Activated CD4-positive, alpha-beta T cell treated with anti-CD3 and anti-CD28 coated beads for 36 hours (primary cell): ENCODE results near the gene RAB6A. TPM values are rescaled to one million over a fixed set of nuclear protein-coding genes. Genes with fewer than 3 reads are reported as not detected.

Experiments used
- ATAC-seq: fragments of 200-7000 bp; cut with Tn5 transposase; one replicate; pipeline ENCODE4 v1.10.0; 2021; ENCODE audit warnings: mild to moderate bottlenecking, moderate library complexity
- CTCF ChIA-PET: fragments of 350-600 bp; sonication (Branson Sonifier 250); formaldehyde crosslinking; loops from one replicate; lab custom pipeline; 2021; ENCODE audit warnings: antibody characterized with exemption; lab: Charles Lee
- POLR2A ChIA-PET: fragments of 350-600 bp; sonication (Branson Sonifier 250); formaldehyde crosslinking; loops from one replicate; lab custom pipeline; 2021; ENCODE audit warnings: antibody characterized with exemption, inconsistent platforms; lab: Charles Lee
- DNase-seq: peaks from one replicate; pipeline ENCODE4 v3.0.0-alpha.2; 2020
- H3K27ac Mint-ChIP-seq: one replicate; pipeline ENCODE4 v1.8.0; 2021; ENCODE audit warnings: mixed read lengths
- H3K27me3 Mint-ChIP-seq: one replicate; pipeline ENCODE4 v1.8.0; 2021; ENCODE audit warnings: mixed read lengths
- H3K36me3 Mint-ChIP-seq: one replicate; pipeline ENCODE4 v1.8.0; 2021; ENCODE audit warnings: low read depth, mixed read lengths
- H3K4me1 Mint-ChIP-seq: one replicate; pipeline ENCODE4 v1.8.0; 2021; ENCODE audit warnings: mixed read lengths
- H3K4me3 Mint-ChIP-seq: one replicate; pipeline ENCODE4 v1.8.0; 2021; ENCODE audit warnings: mild to moderate bottlenecking, moderate library complexity, mixed read lengths
- H3K9me3 Mint-ChIP-seq: one replicate; pipeline ENCODE4 v1.8.0; 2021; ENCODE audit warnings: low read depth, mixed read lengths
- intact Hi-C, 2 experiments: fragments of 100-400 bp; cut with DNase I in 1 of 2; cut with micrococcal nuclease in 1 of 2; formaldehyde crosslinking; loops; one replicate each; pipeline versions ENCODE4 v1.14.2 to v1.15.1; 2022 to 2024; cut with DNase I, micrococcal nuclease
- total RNA-seq, 2 experiments: library from RNA; stranded (reverse); gene quantifications; one replicate each; pipeline ENCODE4 v1.2.3, GENCODE V29; 2021

RAB6A gene
- total RNA-seq, 2 experiments from 2014 or later, result 57.9 to 58.9 TPM

GRCh38 chr11:73762732-73763131 is 1.9 kb upstream of the RAB6A start:
- DNase-seq (no peak), ATAC-seq (no peak)
- Mint-ChIP-seq H3K9me3 (no peaks in the 10 kb centered on the region), H3K36me3 (peaks cover 9% of the 10 kb centered on the region), H3K27ac (peak overlapping the region; percentile 25), H3K4me3 (no peak overlapping the region), H3K27me3 (peaks cover 3% of the 10 kb centered on the region), H3K4me1 (peaks cover 20% of the 10 kb centered on the region)
- intact Hi-C loops, result loop anchor here in 1 of 2 experiments (5.0 kb wide), 1 partner anchor 620 kb away; the partner anchor contains the start of gene FCHSD2
- ChIA-PET CTCF (interaction anchor here (1.3 to 4.8 kb wide), 2 partner anchors 15 kb away, joined by 3 to 53 read pairs; no protein-coding TSS in a partner anchor), POLR2A (interaction anchor here (3.5 kb wide), 1 partner anchor 17 kb away, joined by 40 read pairs; no protein-coding TSS in a partner anchor)

DNA sequence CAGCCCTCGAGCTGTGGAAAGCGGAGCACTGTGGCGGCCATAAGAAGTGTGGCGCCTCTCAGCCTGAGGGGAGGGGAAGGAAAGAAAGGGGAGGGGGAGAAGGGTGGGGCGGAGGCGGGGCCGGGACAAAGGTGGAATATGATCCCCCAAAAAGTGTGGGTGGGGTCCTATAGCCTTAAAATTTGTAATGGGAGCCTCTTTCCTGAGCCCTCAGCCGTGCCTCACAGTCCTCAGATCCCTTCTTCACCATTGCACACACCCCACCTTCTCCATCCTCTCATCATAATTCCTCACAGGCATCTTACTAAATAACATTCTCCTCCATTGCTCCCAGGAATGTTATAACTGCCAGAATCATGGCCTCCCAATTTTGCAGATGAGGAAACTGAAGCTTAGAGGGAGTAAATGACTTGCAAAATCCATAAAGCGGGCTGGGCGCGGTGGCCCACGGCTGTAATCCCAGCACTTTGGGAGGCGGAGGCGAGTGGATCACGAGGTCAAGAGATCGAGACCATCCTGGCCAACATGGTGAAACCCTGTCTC is 600 bp upstream of the RAB6A start:
- peak overlapping the region; percentile 85 for H3K27ac Mint-ChIP-seq
- ChIA-PET CTCF (interaction anchor here (0.6 to 4.8 kb wide), 5 partner anchors 10 to 170 kb away, joined by 3 to 53 read pairs (median 3); no protein-coding TSS in a partner anchor), POLR2A (interaction anchor here (0.6 to 3.5 kb wide), 6 partner anchors 9 to 732 kb away, joined by 3 to 40 read pairs (median 4); partner anchors contain the start of gene LIPT2)
- peaks cover 12% of the 10 kb centered on the region for H3K36me3 Mint-ChIP-seq
- peaks cover 22% of the 10 kb centered on the region for H3K4me1 Mint-ChIP-seq
- peak; percentile 8 for ATAC-seq
- no peaks in the 10 kb centered on the region for H3K27me3 Mint-ChIP-seq
- DNase-seq, result peak; percentile 13
- H3K4me3 Mint-ChIP-seq, result peak overlapping the region; percentile 97
- intact Hi-C loops, result loop anchor here (1.0 to 5.0 kb wide), 13 partner anchors 18 to 947 kb away; partner anchors contain the start of genes C2CD3 (in 2 of the 2), COA4 (in 2 of the 2), PAAF1 (in 2 of the 2) and PPME1 (in 2 of the 2)
- no peaks in the 10 kb centered on the region for H3K9me3 Mint-ChIP-seq

DNA sequence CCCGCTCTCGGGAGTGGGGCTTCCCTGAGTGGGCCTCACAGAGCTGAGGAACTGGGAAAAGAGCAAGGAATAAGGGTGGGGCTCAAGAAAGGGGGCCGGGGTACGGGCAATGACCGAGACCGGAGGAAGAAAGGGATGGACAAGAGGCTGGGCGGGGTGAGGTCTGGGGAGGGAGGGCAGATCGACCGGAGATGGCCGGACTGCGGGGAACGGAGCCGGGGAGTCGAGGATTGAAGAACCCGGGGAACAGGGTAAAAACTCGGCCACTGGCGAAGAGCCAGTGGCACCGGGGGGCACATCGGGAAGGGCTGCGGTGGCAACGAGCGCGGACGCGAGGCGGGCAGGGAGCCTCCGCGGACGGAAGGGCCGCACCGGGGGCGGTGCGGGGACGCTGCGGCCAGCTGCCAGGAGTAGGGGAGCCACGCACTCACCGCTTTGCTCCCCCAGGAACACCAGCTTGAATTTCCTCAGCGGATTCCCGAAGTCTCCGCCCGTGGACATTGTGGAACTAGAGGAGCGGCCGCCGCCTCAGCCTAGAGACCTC is 667 bp downstream of the RAB6A start:
- H3K4me1 Mint-ChIP-seq, result peaks cover 22% of the 10 kb centered on the region
- peaks cover 12% of the 10 kb centered on the region for H3K36me3 Mint-ChIP-seq
- ChIA-PET POLR2A (interaction anchor here (0.6 to 3.5 kb wide), 4 partner anchors 19 to 733 kb away, joined by 3 to 40 read pairs (median 4); partner anchors contain the start of gene LIPT2), CTCF (interaction anchor here (1.2 to 4.8 kb wide), 3 partner anchors 12 to 66 kb away, joined by 3 to 53 read pairs (median 4); no protein-coding TSS in a partner anchor)
- no peak for ATAC-seq
- peak; percentile 31 for DNase-seq
- no peaks in the 10 kb centered on the region for H3K27me3 Mint-ChIP-seq
- peak overlapping the region; percentile 97 for H3K4me3 Mint-ChIP-seq
- peak overlapping the region; percentile 86 for H3K27ac Mint-ChIP-seq
- no peaks in the 10 kb centered on the region for H3K9me3 Mint-ChIP-seq
- intact Hi-C loops, result loop anchor here (2.0 to 5.0 kb wide), 4 partner anchors 27 to 945 kb away; partner anchors contain the start of genes ATG16L2 (in 1 of the 2), C2CD3 (in 1 of the 2), FCHSD2 (in 1 of the 2) and MRPL48 (in 1 of the 2)

GRCh38 chr11:73759610-73760134 is 1.2 kb downstream of the RAB6A start:
- Mint-ChIP-seq H3K4me1 (peaks cover 22% of the 10 kb centered on the region), H3K27me3 (no peaks in the 10 kb centered on the region), H3K4me3 (peak overlapping the region; percentile 97), H3K9me3 (no peaks in the 10 kb centered on the region), H3K36me3 (peaks cover 12% of the 10 kb centered on the region), H3K27ac (peak overlapping the region; percentile 86)
- ChIA-PET CTCF (no interaction called here), POLR2A (interaction anchor here (0.6 to 3.5 kb wide), 2 partner anchors 20 to 416 kb away, joined by 4 to 40 read pairs; no protein-coding TSS in a partner anchor)
- no peak for DNase-seq
- no peak for ATAC-seq
- intact Hi-C loops, result loop anchor here (2.0 to 5.0 kb wide), 4 partner anchors 27 to 945 kb away; partner anchors contain the start of genes ATG16L2 (in 1 of the 2), C2CD3 (in 1 of the 2), FCHSD2 (in 1 of the 2) and MRPL48 (in 1 of the 2)

GRCh38 chr11:73758451-73758850 is 2.4 kb downstream of the RAB6A start:
- peaks cover 30% of the 10 kb centered on the region for H3K4me1 Mint-ChIP-seq
- DNase-seq (no peak), ATAC-seq (no peak)
- CTCF ChIA-PET, result interaction anchor here (0.8 to 1.1 kb wide), 3 partner anchors 10 to 293 kb away, joined by 3 to 4 read pairs (median 3); no protein-coding TSS in a partner anchor
- POLR2A ChIA-PET, result no interaction called here
- intact Hi-C loops, result no loop called here
- H3K27me3 Mint-ChIP-seq, result no peaks in the 10 kb centered on the region
- H3K27ac Mint-ChIP-seq, result no peak overlapping the region
- no peaks in the 10 kb centered on the region for H3K9me3 Mint-ChIP-seq
- H3K4me3 Mint-ChIP-seq, result peak overlapping the region; percentile 97
- H3K36me3 Mint-ChIP-seq, result peaks cover 13% of the 10 kb centered on the region

DNA sequence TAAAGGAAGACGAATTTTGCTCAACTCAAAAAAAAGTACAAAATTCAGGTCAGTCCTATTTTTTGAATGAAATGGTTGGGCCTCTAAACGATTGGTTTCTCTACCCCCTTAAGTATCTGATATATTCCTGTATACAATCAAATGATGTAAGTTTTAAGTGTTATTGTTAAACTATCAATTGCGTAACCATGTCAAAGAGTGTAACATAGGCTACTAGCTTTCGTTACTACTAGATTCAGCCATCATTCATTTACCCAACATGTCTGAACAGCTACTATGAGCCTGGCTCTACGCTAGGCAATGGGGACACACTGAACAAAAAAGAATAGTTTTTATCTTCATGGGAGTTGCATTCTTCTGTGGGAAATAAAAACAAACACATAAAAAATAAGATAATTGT is 3.3 kb downstream of the RAB6A start:
- no peak overlapping the region for H3K27ac Mint-ChIP-seq
- H3K4me1 Mint-ChIP-seq, result peaks cover 33% of the 10 kb centered on the region
- H3K36me3 Mint-ChIP-seq, result peaks cover 13% of the 10 kb centered on the region
- ChIA-PET CTCF (interaction anchor here (0.9 to 1.1 kb wide), 2 partner anchors 22 to 32 kb away, joined by 3 read pairs; no protein-coding TSS in a partner anchor), POLR2A (no interaction called here)
- DNase-seq (no peak), ATAC-seq (no peak)
- H3K9me3 Mint-ChIP-seq, result no peaks in the 10 kb centered on the region
- no peak overlapping the region for H3K4me3 Mint-ChIP-seq
- no peaks in the 10 kb centered on the region for H3K27me3 Mint-ChIP-seq
- intact Hi-C loops, result no loop called here

DNA sequence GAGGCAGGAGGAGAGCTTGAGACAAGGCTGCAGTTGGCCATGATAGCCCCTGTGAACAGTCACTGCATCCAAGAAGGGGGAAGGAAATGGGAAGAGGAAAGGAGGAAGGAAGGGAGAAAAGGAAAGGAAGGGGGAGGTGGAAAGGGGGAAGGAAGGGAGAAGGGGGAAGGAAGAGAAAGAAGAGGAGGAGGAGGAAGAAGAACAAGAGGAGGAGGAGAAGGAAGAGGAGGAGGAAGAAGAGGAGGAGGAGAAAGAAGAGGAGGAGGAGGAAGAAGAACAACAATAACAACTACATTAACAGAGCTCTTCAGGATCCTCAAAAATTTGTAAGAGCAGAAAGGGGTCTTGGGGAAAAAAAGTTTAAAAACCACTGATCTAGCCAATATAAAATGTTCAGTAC is 5.2 kb downstream of the RAB6A start:
- DNase-seq (no peak), ATAC-seq (no peak)
- peaks cover 48% of the 10 kb centered on the region for H3K4me1 Mint-ChIP-seq
- no peak overlapping the region for H3K27ac Mint-ChIP-seq
- ChIA-PET CTCF (no interaction called here), POLR2A (no interaction called here)
- peaks cover 13% of the 10 kb centered on the region for H3K36me3 Mint-ChIP-seq
- H3K9me3 Mint-ChIP-seq, result no peaks in the 10 kb centered on the region
- no peaks in the 10 kb centered on the region for H3K27me3 Mint-ChIP-seq
- no peak overlapping the region for H3K4me3 Mint-ChIP-seq
- intact Hi-C loops, result no loop called here

DNA sequence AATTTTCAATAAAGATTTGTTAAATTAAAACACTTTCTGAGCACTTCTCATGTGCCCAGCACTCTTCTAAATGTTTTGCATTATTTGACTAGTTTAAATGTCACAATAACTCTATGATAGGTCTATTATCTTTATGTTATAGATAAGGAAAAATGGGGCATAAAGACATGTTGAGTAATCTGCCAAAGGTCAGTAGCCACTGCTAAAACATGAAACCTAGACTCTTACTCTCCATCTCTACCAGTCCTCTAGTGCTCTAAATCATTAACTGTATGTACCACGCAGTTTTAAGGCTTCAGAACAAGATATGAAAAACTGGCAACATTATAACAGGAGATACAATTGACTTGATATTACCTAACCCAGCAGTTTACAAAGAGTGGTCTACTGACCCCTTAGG is 6.9 kb downstream of the RAB6A start:
- CTCF ChIA-PET, result no interaction called here
- intact Hi-C loops, result no loop called here
- no peaks in the 10 kb centered on the region for H3K27me3 Mint-ChIP-seq
- ATAC-seq (no peak), DNase-seq (no peak)
- no peak overlapping the region for H3K27ac Mint-ChIP-seq
- peaks cover 48% of the 10 kb centered on the region for H3K4me1 Mint-ChIP-seq
- POLR2A ChIA-PET, result no interaction called here
- peaks cover 7% of the 10 kb centered on the region for H3K36me3 Mint-ChIP-seq
- H3K4me3 Mint-ChIP-seq, result no peak overlapping the region
- no peaks in the 10 kb centered on the region for H3K9me3 Mint-ChIP-seq

DNA sequence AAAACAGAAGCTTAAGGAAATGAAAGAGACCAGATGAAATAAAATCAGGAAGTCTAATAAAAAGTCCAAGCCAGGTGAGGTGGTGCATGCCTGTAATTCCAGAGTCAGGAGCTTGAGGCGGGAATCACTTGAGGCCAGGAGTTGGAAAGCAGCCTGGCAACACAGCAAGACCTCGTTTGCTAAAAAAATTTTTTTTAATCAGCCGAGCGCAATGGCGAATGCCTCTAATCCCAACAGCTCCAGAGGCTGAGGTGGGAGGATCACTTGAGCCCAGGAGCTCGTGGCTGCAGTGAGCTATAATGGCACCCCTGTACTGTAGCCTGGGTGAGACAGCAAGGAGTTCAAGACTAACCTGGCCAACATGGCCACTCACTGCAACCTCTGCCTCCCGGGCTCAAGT is 8.0 kb downstream of the RAB6A start:
- H3K36me3 Mint-ChIP-seq, result peaks cover 6% of the 10 kb centered on the region
- DNase-seq, result no peak
- H3K27ac Mint-ChIP-seq, result no peak overlapping the region
- peaks cover 41% of the 10 kb centered on the region for H3K4me1 Mint-ChIP-seq
- H3K27me3 Mint-ChIP-seq, result no peaks in the 10 kb centered on the region
- CTCF ChIA-PET, result interaction anchor here (0.6 to 0.7 kb wide), 2 partner anchors 26 to 52 kb away, joined by 3 read pairs; no protein-coding TSS in a partner anchor
- no peak overlapping the region for H3K4me3 Mint-ChIP-seq
- intact Hi-C loops, result no loop called here
- H3K9me3 Mint-ChIP-seq, result no peaks in the 10 kb centered on the region
- POLR2A ChIA-PET, result interaction anchor here (1.2 kb wide), 1 partner anchor 8 kb away, joined by 4 read pairs; the partner anchor contains the start of gene RAB6A
- no peak for ATAC-seq

GRCh38 chr11:73752216-73752867 is 8.5 kb downstream of the RAB6A start:
- no peak for ATAC-seq
- Mint-ChIP-seq H3K27ac (no peak overlapping the region), H3K27me3 (no peaks in the 10 kb centered on the region), H3K36me3 (peaks cover 2% of the 10 kb centered on the region), H3K4me1 (peaks cover 43% of the 10 kb centered on the region), H3K4me3 (no peak overlapping the region), H3K9me3 (no peaks in the 10 kb centered on the region)
- no peak for DNase-seq
- intact Hi-C loops, result no loop called here
- POLR2A ChIA-PET, result interaction anchor here (1.2 kb wide), 1 partner anchor 9 kb away, joined by 4 read pairs; the partner anchor contains the start of gene RAB6A
- CTCF ChIA-PET, result interaction anchor here (0.6 to 0.7 kb wide), 2 partner anchors 25 to 225 kb away, joined by 3 read pairs; no protein-coding TSS in a partner anchor
